Liver (tissue), 9 donors: ENCODE results near the gene TMEM231. TPM values are rescaled to one million over a fixed set of nuclear protein-coding genes. Genes with fewer than 3 reads are reported as not detected.

Experiments used
- DNase-seq: peaks from one replicate; pipeline ENCODE4 v3.0.0-alpha.2; 2017; ENCODE audit warnings: low spot score
- H3K27ac ChIP-seq, 2 donors: one replicate each; pipeline ENCODE4 v1.7.0; 2013; ENCODE audit warnings: inconsistent platforms in 2 of 2, low read length in 2 of 2, control low read depth in 1 of 2, low read depth in 1 of 2, mild to moderate bottlenecking in 1 of 2
- H3K27me3 ChIP-seq, 4 donors: one replicate each; pipeline versions ENCODE4 v1.6.1 to v1.7.0; 2013; ENCODE audit warnings: low read length in 3 of 4, inconsistent platforms in 1 of 4, mild to moderate bottlenecking in 1 of 4, moderate library complexity in 1 of 4; ENCODE audit not compliant: control insufficient read depth in 4 of 4, insufficient read depth in 4 of 4
- H3K36me3 ChIP-seq, 4 donors: one replicate each; pipeline versions ENCODE4 v1.6.1 to v1.7.0; 2013; ENCODE audit warnings: low read length in 3 of 4, mild to moderate bottlenecking in 3 of 4, low read depth in 1 of 4, moderate library complexity in 1 of 4; ENCODE audit not compliant: control insufficient read depth in 4 of 4, insufficient read depth in 3 of 4
- H3K4me1 ChIP-seq, 4 donors: one replicate each; pipeline versions ENCODE4 v1.6.1 to v1.7.0; 2013; ENCODE audit warnings: low read length in 3 of 4, mild to moderate bottlenecking in 3 of 4, moderate library complexity in 1 of 4; ENCODE audit not compliant: control insufficient read depth in 4 of 4, insufficient read depth in 4 of 4
- H3K4me3 ChIP-seq, 3 donors: one replicate each; pipeline versions ENCODE4 v1.6.1 to v1.7.0; 2013; ENCODE audit warnings: low read length in 3 of 3, control low read depth in 1 of 3, low read depth in 1 of 3, mild to moderate bottlenecking in 1 of 3
- H3K9ac ChIP-seq, 2 donors: one replicate each; pipeline ENCODE4 v1.7.0; 2013; ENCODE audit warnings: low read length in 2 of 2, mild to moderate bottlenecking in 2 of 2, moderate library complexity in 2 of 2, control low read depth in 1 of 2, low read depth in 1 of 2
- H3K9me3 ChIP-seq, 4 donors: one replicate each; pipeline versions ENCODE4 v1.6.1 to v1.7.0; 2013; ENCODE audit warnings: low read length in 3 of 4; ENCODE audit not compliant: control insufficient read depth in 4 of 4
- EGR1 ChIP-seq, 2 donors: IDR thresholded peaks; 2 replicates each; pipeline ENCODE4 v1.6.1; 2016 to 2018; ENCODE audit warnings: antibody characterized with exemption in 2 of 2, low read depth in 2 of 2
- FOXA1 ChIP-seq: IDR thresholded peaks from 2 replicates; pipeline ENCODE4 v1.6.1; 2016; ENCODE audit warnings: antibody characterized with exemption
- GABPA ChIP-seq, 2 donors: IDR thresholded peaks in 1 of 2; conservative IDR thresholded peaks in 1 of 2; 2 replicates each; pipeline ENCODE4 v1.6.1; 2016; ENCODE audit warnings: antibody characterized with exemption in 2 of 2, mild to moderate bottlenecking in 1 of 2, moderate library complexity in 1 of 2
- HNF4A ChIP-seq, 2 donors: conservative IDR thresholded peaks; 2 replicates each; pipeline ENCODE4 v1.6.1; 2016; ENCODE audit warnings: antibody characterized with exemption in 2 of 2, mild to moderate bottlenecking in 2 of 2
- HNF4G ChIP-seq: IDR thresholded peaks from 2 replicates; pipeline ENCODE4 v1.6.1; 2016; ENCODE audit warnings: antibody characterized with exemption
- NR2F2 ChIP-seq: IDR thresholded peaks from 2 replicates; pipeline ENCODE4 v1.6.1; 2016; ENCODE audit warnings: antibody characterized with exemption
- RAD21 ChIP-seq, 2 donors: IDR thresholded peaks; 2 replicates each; pipeline ENCODE4 v1.6.1; 2016; ENCODE audit warnings: antibody characterized with exemption in 2 of 2, mild to moderate bottlenecking in 2 of 2
- REST ChIP-seq: IDR thresholded peaks from 2 replicates; pipeline ENCODE4 v1.6.1; 2016; ENCODE audit warnings: antibody characterized with exemption, mild to moderate bottlenecking
- RXRA ChIP-seq, 2 donors: IDR thresholded peaks; 2 replicates each; pipeline ENCODE4 v1.6.1; 2017 to 2018; ENCODE audit warnings: antibody characterized with exemption in 2 of 2, mild to moderate bottlenecking in 1 of 2
- SP1 ChIP-seq: IDR thresholded peaks from 2 replicates; pipeline ENCODE4 v1.6.1; 2018; ENCODE audit warnings: antibody characterized with exemption, mild to moderate bottlenecking
- TAF1 ChIP-seq: conservative IDR thresholded peaks from 2 replicates; pipeline ENCODE4 v1.6.1; 2016; ENCODE audit warnings: antibody characterized with exemption, mild to moderate bottlenecking
- YY1 ChIP-seq: IDR thresholded peaks from 2 replicates; pipeline ENCODE4 v1.6.1; 2016; ENCODE audit warnings: antibody characterized with exemption, mild to moderate bottlenecking
- ZBTB33 ChIP-seq: IDR thresholded peaks from 2 replicates; pipeline ENCODE4 v1.6.1; 2016; ENCODE audit warnings: antibody characterized with exemption
- WGBS: extraction: QIAGEN DNeasy Blood & Tissue Kit; methylation state at CpG from one replicate; pipeline ENCODE4 v1.1.7; 2013; 5-methylcytosine and 5-hydroxymethylcytosine counted together
- polyA plus RNA-seq, 2 donors: library from polyadenylated mRNA; stranded (reverse) in 1 of 2; unstranded in 1 of 2; fragments of 200-250 nt in 1 of 2; fragments of >200 nt in 1 of 2; fragmentation: Nextera tagmentation in 1 of 2; extraction: Ambion mirVana in 1 of 2; gene quantifications; one replicate each; pipeline versions ENCODE4 v1.2.1 to v1.2.3, GENCODE V29; 2013 to 2015
- total RNA-seq, 2 donors: library from RNA; depleted of rRNA; stranded (reverse); fragments of >200 nt; gene quantifications; one replicate each; pipeline ENCODE4 v1.2.3, GENCODE V29; 2014
- TF ChIP-seq, protein P1 (sequence below): IDR thresholded peaks from 2 replicates; pipeline ENCODE4 v1.6.1; 2016; ENCODE audit warnings: antibody characterized with exemption
- donor health status: healthy.
- donor health status: healthy.
- donor health status: healthy.
- donor health status: healthy.
- donor health status: healthy.

The TMEM231 gene
- total and polyA plus RNA-seq, 4 donors = 0.60 to 2.1 (median 2.0) TPM

DNA sequence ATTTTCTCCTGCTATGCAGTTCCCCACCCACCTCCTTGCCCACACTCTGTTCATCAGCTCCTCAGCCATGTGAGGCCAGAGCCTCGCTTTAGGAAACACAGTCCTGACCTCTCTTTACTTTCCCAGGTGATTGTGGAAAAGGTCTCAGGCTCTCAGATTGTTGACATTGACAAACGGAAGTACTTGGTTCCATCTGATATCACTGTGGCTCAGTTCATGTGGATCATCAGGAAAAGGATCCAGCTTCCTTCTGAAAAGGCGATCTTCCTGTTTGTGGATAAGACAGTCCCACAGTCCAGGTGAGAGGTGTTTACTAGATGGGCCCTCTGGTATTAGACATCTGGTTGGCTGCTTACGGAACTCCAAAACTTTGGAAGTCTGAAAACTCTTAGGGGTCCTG lies 11.9 kb upstream of the TMEM231 start:
- no peak overlapping the region for H3K9ac ChIP-seq
- H3K9me3 ChIP-seq = no peaks in the 10 kb centered on the region
- H3K4me3 ChIP-seq = no peak overlapping the region
- DNase-seq = no peak
- TF ChIP-seq ZBTB33 = no peak
- TF ChIP-seq TAF1 = no peak
- TF ChIP-seq HNF4G = no peak
- TF ChIP-seq NR2F2 = no peak
- no peak for TF ChIP-seq GABPA (IDR thresholded peaks at IDR 0.05 in 1 of 2, conservative IDR thresholded peaks at IDR 0.05 in 1 of 2)
- no peak for TF ChIP-seq HNF4A (conservative IDR thresholded peaks at IDR 0.05)
- no peak for TF ChIP-seq SP1
- no peak for TF ChIP-seq RAD21 (IDR thresholded peaks at IDR 0.05)
- TF ChIP-seq, protein P1, sequence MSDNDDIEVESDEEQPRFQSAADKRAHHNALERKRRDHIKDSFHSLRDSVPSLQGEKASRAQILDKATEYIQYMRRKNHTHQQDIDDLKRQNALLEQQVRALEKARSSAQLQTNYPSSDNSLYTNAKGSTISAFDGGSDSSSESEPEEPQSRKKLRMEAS = no peak
- no peak for TF ChIP-seq YY1
- no peak for TF ChIP-seq EGR1 (IDR thresholded peaks at IDR 0.05; ENCODE audit: low read depth in 2 of 2)
- TF ChIP-seq FOXA1 = no peak
- no peak for TF ChIP-seq RXRA (IDR thresholded peaks at IDR 0.05)
- no peaks in the 10 kb centered on the region for H3K27me3 ChIP-seq
- H3K36me3 ChIP-seq = peaks cover 12 to 39% (median 37%) of the 10 kb centered on the region in 4 donors
- WGBS = 82% methylated on average over 4 of the region's 4 CpGs
- H3K27ac ChIP-seq = no peak overlapping the region
- H3K4me1 ChIP-seq = peaks cover 0 to 26% (median 18%) of the 10 kb centered on the region in 4 donors

DNA sequence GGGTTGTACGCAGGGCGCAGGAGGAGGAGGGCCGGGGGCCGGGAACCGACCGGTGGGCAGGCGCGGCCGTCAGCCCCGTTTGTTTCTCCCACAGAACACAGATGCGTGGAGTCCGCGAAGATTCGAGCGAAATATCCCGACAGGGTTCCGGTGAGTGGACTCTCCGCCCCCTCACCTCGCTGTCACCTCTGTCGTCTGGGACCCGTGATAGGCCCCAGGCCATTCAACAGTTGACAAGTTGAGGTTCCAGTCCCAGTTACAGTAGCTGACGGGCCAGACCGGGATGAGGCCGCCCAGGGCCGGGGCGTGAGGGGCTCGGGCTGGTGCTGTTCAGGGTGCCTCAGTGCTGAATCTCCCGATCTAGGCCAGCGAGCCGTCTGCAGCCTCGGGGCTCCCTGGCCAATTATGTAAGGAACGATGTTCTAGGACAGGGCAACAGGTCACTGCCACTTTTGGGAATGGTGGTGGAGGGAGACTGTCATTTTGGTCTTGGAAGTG lies 10.8 kb upstream of the TMEM231 start:
- H3K4me3 ChIP-seq = peak overlapping the region; percentile 69 to 95 (median 93)
- H3K27ac ChIP-seq = peak overlapping the region; percentile 75 to 78
- DNase-seq = peak; percentile 54
- H3K27me3 ChIP-seq = no peaks in the 10 kb centered on the region
- peak overlapping the region; percentile 78 to 83 for H3K9ac ChIP-seq
- WGBS = 2% methylated on average over 32 of the region's 32 CpGs
- no peaks in the 10 kb centered on the region for H3K9me3 ChIP-seq
- peak; percentile 95 for TF ChIP-seq REST
- no peak for TF ChIP-seq ZBTB33
- H3K36me3 ChIP-seq = peaks cover 11 to 30% (median 28%) of the 10 kb centered on the region in 4 donors
- peaks cover 0 to 26% (median 18%) of the 10 kb centered on the region in 4 donors for H3K4me1 ChIP-seq
